ENCODE measurements around the gene FAM110D.

DNA sequence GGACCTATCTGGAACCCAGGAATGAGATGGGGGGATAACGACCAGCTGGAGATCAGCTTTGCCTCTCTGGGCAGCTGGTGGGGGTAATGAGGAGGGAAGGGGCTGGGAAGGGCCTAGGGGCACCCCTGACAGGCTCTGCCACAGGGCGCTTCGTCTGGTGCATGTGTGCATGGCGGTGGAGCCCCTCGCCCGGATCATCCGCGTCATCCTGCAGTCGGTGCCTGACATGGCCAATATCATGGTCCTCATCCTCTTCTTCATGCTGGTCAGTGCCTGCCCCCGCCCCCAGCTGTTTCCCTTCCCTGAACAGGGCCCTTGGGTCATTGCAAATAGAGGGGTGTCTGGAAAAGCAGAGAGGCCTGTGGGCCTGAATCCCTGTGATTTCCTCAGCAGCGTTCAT lies 38.9 kb downstream of the FAM110D start:
- TF ChIP-seq EP300 (conservative IDR thresholded peaks at IDR 0.05; ENCODE audit: poor library complexity, severe bottlenecking) (no peak), CTCF (IDR thresholded peaks at IDR 0.05; ENCODE audit: poor library complexity, severe bottlenecking) (no peak), EZH2 (IDR thresholded peaks at IDR 0.05; ENCODE audit: borderline replicate concordance, insufficient read depth, low read length, poor library complexity, severe bottlenecking) (no peak), RAD21 (conservative IDR thresholded peaks at IDR 0.05) (no peak), TAF1 (IDR thresholded peaks at IDR 0.05; ENCODE audit: low read depth) (no peak), SMC3 (conservative IDR thresholded peaks at IDR 0.05; ENCODE audit: poor library complexity) (no peak)
- TF ChIP-seq, protein P1, sequence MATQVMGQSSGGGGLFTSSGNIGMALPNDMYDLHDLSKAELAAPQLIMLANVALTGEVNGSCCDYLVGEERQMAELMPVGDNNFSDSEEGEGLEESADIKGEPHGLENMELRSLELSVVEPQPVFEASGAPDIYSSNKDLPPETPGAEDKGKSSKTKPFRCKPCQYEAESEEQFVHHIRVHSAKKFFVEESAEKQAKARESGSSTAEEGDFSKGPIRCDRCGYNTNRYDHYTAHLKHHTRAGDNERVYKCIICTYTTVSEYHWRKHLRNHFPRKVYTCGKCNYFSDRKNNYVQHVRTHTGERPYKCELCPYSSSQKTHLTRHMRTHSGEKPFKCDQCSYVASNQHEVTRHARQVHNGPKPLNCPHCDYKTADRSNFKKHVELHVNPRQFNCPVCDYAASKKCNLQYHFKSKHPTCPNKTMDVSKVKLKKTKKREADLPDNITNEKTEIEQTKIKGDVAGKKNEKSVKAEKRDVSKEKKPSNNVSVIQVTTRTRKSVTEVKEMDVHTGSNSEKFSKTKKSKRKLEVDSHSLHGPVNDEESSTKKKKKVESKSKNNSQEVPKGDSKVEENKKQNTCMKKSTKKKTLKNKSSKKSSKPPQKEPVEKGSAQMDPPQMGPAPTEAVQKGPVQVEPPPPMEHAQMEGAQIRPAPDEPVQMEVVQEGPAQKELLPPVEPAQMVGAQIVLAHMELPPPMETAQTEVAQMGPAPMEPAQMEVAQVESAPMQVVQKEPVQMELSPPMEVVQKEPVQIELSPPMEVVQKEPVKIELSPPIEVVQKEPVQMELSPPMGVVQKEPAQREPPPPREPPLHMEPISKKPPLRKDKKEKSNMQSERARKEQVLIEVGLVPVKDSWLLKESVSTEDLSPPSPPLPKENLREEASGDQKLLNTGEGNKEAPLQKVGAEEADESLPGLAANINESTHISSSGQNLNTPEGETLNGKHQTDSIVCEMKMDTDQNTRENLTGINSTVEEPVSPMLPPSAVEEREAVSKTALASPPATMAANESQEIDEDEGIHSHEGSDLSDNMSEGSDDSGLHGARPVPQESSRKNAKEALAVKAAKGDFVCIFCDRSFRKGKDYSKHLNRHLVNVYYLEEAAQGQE (IDR thresholded peaks at IDR 0.05; ENCODE audit: borderline replicate concordance), result no peak
